Measurements from ENCODE around the gene DLG2.

- TF ChIP-seq POLR2AphosphoS5 (IDR thresholded peaks at IDR 0.05; ENCODE audit: low read depth, low read length) (no peak), TAF1 (IDR thresholded peaks at IDR 0.05; ENCODE audit: borderline replicate concordance, insufficient read depth, low read length) (no peak), SIN3A (IDR thresholded peaks at IDR 0.05; ENCODE audit: borderline replicate concordance, insufficient read depth, low read length) (no peak), REST (IDR thresholded peaks at IDR 0.05; ENCODE audit: insufficient read depth in 1 of 2, low read depth in 2 of 2, low read length in 2 of 2) (no peak)
Measured at GRCh38 chr11:83441171-83441570, 2186.0 kb downstream of the DLG2 start.
